HG03066 (cell line): ENCODE data around the gene SMARCB1.
"Not testable (repeated sequence)": the region's sequence is repeated elsewhere in the genome, so short reads cannot be mapped to it uniquely, and the experiment has no call there.

ENCODE experiments used
- ATAC-seq: cut with Tn5 transposase; IDR thresholded peaks from one replicate; pipeline ENCODE4 v1.9.1; 2021; ENCODE audit warnings: low read depth; ENCODE audit not compliant: unreplicated experiment

SMARCB1 gene

GRCh38 chr22:23841736-23842445, 55.1 kb downstream of the SMARCB1 start:
- no peak for ATAC-seq

GRCh38 chr22:23842599-23842998, 55.8 kb downstream of the SMARCB1 start:
- no peak for ATAC-seq

DNA sequence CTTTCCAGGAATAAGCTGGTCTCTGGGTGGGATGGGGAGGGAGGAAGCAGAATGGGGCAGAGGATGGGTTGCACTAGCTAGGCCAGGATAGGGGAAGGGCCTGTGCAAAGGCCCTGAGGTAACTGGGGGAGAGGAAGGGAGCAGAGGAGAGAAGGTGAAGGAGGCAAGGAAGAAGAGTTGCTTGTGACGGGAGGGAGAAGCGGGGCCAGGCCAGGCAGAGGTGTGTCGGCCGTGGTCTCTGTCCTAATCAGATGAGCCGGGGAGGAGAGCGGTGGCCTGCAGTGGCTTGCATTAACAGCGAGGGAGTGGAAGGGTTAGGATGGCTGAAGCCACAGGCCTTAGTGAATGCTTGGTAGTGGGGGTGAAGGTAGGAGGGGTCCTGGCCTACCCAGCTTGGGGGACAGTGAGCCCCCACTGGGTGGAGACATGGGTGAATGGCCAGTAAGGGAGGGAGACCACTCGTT, 58.0 kb downstream of the SMARCB1 start:
- ATAC-seq = no peak

- ATAC-seq = no peak
Observed at GRCh38 chr22:23845265-23846080, 58.7 kb downstream of the SMARCB1 start.

DNA sequence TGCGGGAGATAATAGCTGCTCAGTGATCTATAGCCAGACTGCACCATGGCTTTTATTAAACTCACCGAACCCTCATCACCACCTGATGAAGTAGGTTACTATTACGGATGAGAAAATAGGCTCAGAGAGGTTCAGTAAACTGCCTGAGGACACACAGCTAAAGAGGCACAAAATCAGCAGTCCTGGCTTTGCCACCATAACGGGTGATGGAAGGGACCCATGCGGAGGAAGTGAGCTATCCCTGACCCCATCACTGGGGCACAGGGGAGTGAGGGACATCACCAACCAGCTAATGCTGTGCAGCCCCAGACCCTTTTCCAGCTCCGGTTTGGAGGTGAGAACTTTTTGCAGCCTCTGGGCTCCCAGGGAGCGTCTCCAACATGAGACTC, 59.3 kb downstream of the SMARCB1 start:
- no peak for ATAC-seq

- ATAC-seq = no peak
Observed at GRCh38 chr22:23847310-23847920, 60.6 kb downstream of the SMARCB1 start.

- no peak for ATAC-seq
Observed at GRCh38 chr22:23847991-23848864, 61.5 kb downstream of the SMARCB1 start.

- ATAC-seq = no peak
Observed at GRCh38 chr22:23849009-23850006, 62.5 kb downstream of the SMARCB1 start.

DNA sequence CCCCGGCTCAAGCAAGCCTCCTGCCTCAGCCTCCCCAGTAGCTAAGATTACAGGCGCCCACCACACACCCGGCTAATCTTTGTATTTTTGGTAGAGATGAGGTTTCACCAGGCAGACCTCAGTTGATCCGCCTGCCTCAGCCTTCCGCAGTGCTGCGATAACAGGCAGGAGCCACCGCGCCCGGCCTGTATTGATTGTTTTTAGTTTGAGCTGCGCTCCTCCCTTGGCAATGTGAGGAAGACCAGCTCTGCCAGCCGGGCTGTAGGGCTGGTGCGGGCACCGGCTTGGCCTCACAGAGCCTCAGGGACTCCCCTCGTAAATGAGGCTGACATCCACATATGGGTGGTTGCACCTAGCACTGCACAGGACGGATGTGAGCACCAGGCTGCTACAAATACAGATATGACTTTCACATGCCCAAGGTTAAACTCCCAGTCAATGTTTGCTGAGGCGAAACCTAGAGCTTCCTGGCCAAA, 63.4 kb downstream of the SMARCB1 start:
- peak; percentile 52 for ATAC-seq

DNA sequence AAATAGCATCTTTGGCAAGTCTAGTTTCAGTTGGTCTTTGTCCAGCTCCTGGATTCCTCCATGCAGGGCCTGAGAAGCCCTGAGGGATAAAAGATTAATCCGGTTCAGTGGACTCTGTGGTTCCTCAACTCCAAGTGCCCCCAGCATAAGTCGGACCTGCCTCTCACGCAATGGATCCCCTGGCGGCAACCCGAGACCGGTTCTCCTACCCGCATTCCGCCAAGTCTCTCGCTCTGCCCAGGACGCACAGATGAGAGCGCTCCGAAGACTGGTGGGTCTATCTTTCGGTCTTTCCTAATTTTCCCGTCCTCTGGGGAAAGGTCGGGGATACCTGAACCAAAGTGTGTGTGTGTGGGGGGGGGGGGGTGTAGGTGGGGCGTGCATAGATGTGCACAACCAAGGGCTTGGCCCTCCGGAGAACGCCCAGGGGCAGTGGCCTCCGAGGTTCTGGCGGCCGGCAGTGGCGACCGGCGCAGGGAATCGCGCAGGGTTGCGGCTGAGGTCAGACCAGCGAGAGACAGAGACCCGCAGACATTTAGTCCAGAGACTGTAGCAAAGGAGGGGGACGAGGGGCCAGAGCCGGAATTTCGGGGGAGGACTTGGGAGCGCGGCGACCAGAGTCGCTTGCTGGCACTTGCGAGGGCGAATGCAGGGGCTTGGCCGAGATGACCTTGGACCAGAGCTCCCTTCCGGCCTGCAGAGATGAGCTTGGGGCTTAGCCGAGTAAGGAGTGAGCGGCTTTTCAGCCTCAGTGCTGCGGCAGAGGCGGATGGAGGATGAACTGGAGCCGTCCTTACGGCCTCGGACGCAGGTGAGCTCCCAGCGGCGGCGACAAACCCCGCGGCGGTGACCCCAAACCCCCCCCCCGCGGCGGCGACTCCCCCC, 70.2 kb downstream of the SMARCB1 start:
- peak; percentile 43 for ATAC-seq

- ATAC-seq = peak; percentile 84
Observed at GRCh38 chr22:23857606-23858483, 71.1 kb downstream of the SMARCB1 start, which contains the start of gene SLC2A11. SLC2A11 (plus strand) TSS chr22:23857875; CDS start chr22:23858000, 125 bp downstream.

DNA sequence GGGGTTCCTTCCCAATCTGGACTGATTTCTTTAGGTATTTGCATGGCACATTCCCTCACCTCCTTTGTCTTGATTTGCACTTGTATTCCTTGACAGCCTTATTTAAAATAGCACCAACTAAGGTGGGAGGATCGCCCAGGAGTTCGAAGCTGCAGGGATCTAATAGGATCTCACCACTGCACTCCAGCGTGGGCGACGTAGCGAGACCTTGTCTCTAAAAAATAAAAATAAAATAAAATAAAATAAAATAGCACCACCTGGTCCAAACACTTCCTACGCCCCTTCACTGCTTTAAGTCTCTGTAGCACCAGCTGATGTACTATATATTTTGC, 71.7 kb downstream of the SMARCB1 start:
- ATAC-seq = no peak

- no peak for ATAC-seq
Observed at GRCh38 chr22:23859201-23859600, 72.4 kb downstream of the SMARCB1 start.

DNA sequence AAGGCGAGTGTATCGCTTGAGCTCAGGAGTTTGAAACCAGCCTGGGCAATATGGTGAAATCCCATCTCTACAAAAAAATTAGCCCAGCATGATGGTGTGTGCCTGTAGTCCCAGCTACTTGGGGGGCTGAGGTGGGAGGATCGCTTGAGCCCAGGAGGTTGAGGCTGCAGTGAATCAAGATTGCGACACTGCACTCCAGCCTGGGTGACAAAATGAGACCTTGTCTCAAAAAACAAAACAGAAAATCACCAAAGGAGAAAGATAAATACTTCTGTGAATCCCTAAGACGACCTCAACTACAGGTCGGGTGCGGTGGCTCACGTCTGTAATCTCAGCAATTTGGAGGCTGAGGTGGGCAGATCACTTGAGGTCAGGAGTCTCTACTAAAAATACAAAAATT, 73.4 kb downstream of the SMARCB1 start:
- ATAC-seq = not testable (repeated sequence)

DNA sequence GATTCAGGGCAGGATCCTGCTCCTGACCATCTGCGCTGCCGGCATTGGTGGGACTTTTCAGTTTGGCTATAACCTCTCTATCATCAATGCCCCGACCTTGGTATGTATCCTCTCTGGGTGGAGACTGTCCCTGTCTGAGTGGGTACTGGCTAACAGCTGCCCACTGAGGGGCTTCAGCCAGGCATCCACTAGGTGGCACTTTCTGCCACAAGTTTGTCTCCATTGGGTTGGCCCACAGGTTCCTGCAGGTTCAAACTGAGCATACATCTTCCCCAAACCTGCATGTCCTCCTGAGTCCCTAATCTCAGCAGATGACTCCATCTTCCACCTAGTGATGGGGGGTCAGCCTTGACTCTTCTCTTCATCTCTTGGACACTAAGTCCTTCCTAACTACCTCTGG, 75.3 kb downstream of the SMARCB1 start:
- no peak for ATAC-seq

GRCh38 chr22:23864499-23865154, 77.9 kb downstream of the SMARCB1 start:
- not testable (repeated sequence) for ATAC-seq

DNA sequence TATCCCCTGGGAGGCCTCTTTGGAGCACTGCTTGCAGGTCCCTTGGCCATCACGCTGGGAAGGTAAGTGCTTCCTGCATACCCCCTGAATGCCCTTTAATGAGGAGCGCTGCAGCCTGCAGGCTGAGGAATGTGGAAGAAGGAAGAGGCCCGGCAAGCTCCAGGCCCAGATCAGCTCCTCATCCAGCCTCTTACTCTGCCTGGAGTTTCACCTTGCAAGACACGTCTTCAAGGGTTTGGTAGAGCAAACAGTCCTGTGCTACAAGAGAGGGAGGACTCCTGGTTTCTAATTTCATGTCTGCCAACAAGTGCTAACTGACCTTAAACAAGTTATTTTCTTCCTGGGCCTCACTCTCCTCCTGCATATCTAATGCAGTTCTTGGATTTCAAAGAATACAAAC, 81.8 kb downstream of the SMARCB1 start:
- ATAC-seq = no peak
